Vagina (tissue), 2 donors: ENCODE results near the gene NXPH3. TPM values are rescaled to one million over a fixed set of nuclear protein-coding genes. Genes with fewer than 3 reads are reported as not detected.

Source experiments
- DNase-seq, 2 donors: peaks; one replicate each; pipeline ENCODE4 v3.0.0-alpha.2; 2017; ENCODE audit errors: extremely low spot score in 2 of 2
- H3K27ac ChIP-seq: fragments of 200-600 bp; sonication (generic); one replicate; pipeline ENCODE4 v1.5.1; 2019
- H3K27me3 ChIP-seq: fragments of 200-600 bp; sonication (generic); one replicate; pipeline ENCODE4 v1.5.1; 2019
- H3K36me3 ChIP-seq, 2 donors: fragments of 200-600 bp; sonication (generic); one replicate each; pipeline ENCODE4 v1.5.1; 2017 to 2019
- H3K4me1 ChIP-seq: fragments of 200-600 bp; sonication (generic); one replicate; pipeline ENCODE4 v1.5.1; 2019
- H3K4me3 ChIP-seq, 2 donors: fragments of 200-600 bp; sonication (generic); 1 replicate in 1 of 2; 2 replicates in 1 of 2; pipeline ENCODE4 v1.5.1; 2016 to 2019
- H3K9me3 ChIP-seq: fragments of 200-600 bp; sonication (generic); one replicate; pipeline ENCODE4 v1.5.1; 2019
- POLR2A ChIP-seq, 2 donors: fragments of 450-650 bp; IDR thresholded peaks; one replicate each; pipeline ENCODE4 v1.6.1; 2017; ENCODE audit warnings: antibody characterized with exemption in 2 of 2, mild to moderate bottlenecking in 2 of 2, moderate library complexity in 2 of 2
- POLR2AphosphoS5 ChIP-seq, 2 donors: sonication (generic); formaldehyde crosslinking; IDR thresholded peaks; one replicate each; pipeline ENCODE4 v1.9.0; 2017; ENCODE audit warnings: antibody characterized with exemption in 2 of 2, mild to moderate bottlenecking in 2 of 2, low read depth in 1 of 2; ENCODE audit not compliant: insufficient read depth in 1 of 2
- intact Hi-C: fragments of 100-400 bp; cut with DNase I; formaldehyde crosslinking; loops from one replicate; pipeline ENCODE4 v1.15.1; 2023
- total RNA-seq: library from RNA; depleted of rRNA; stranded (reverse); fragments of >200 nt; gene quantifications from one replicate; pipeline ENCODE4 v1.2.3, GENCODE V29; 2016
- TF ChIP-seq, protein P1 (sequence below), 3 experiments: fragments of 450-650 bp in 2 of 3; fragments of 200-600 bp in 1 of 3; sonication (generic) in 1 of 3; IDR thresholded peaks; one replicate each; pipeline ENCODE4 v1.5.1; 2017 to 2019; ENCODE audit warnings: antibody characterized with exemption in 3 of 3, mild to moderate bottlenecking in 2 of 3, moderate library complexity in 2 of 3

Gene NXPH3
- total RNA-seq, 1 donor from 2014 or later = 18.4 TPM

DNA sequence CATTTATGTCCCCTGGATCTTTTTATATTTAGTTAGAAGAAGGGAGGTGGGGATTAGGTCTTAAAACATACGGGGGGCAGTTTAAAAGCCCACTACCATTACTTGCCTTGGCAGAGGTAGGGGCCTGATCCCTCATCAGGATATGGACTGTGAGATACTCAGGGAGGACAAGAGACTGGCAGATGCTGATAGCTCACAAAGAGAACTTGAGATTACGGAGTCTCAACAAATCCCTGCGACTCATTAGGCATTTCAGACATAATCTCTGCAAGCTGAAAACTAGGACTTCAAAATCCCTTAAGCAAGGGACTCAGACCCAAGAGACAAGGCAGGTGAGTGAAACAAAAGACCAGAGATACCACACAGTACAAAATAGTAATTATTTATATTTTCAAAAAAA lies 23.2 kb downstream of the NXPH3 start:
- H3K4me3 ChIP-seq = no peak overlapping the region
- H3K27me3 ChIP-seq = no peaks in the 10 kb centered on the region
- H3K36me3 ChIP-seq = peaks cover 0 to 55% of the 10 kb centered on the region in 2 donors
- TF ChIP-seq POLR2A (IDR thresholded peaks at IDR 0.05) (no peak), POLR2AphosphoS5 (IDR thresholded peaks at IDR 0.05; ENCODE audit: insufficient read depth in 1 of 2, low read depth in 1 of 2) (no peak)
- TF ChIP-seq, protein P1, sequence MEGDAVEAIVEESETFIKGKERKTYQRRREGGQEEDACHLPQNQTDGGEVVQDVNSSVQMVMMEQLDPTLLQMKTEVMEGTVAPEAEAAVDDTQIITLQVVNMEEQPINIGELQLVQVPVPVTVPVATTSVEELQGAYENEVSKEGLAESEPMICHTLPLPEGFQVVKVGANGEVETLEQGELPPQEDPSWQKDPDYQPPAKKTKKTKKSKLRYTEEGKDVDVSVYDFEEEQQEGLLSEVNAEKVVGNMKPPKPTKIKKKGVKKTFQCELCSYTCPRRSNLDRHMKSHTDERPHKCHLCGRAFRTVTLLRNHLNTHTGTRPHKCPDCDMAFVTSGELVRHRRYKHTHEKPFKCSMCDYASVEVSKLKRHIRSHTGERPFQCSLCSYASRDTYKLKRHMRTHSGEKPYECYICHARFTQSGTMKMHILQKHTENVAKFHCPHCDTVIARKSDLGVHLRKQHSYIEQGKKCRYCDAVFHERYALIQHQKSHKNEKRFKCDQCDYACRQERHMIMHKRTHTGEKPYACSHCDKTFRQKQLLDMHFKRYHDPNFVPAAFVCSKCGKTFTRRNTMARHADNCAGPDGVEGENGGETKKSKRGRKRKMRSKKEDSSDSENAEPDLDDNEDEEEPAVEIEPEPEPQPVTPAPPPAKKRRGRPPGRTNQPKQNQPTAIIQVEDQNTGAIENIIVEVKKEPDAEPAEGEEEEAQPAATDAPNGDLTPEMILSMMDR (IDR thresholded peaks at IDR 0.05) = no peak
- no peak overlapping the region for H3K27ac ChIP-seq
- intact Hi-C loops = no loop called here
- no peak for DNase-seq
- no peaks in the 10 kb centered on the region for H3K9me3 ChIP-seq
- H3K4me1 ChIP-seq = peaks cover 13% of the 10 kb centered on the region

DNA sequence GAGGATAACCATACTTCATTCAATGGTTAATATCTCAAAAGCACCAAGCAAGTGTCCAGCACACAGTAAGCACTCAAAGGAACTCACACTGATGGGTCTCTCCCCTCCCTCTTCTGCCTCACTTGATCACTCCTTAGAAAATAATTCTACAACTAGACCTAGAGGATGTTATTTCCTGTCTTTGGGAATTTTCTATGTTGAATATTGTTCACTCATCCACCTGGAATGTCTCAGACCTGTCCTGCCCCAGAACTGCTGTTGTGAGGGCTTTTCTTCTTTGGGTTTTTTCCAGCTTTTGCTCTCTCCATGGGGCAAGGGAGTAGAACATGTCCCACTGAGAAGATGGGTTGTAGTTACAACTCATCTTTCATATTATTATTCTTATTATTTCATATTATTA lies 25.3 kb downstream of the NXPH3 start:
- peaks cover 0 to 47% of the 10 kb centered on the region in 2 donors for H3K36me3 ChIP-seq
- no peaks in the 10 kb centered on the region for H3K27me3 ChIP-seq
- TF ChIP-seq, protein P1 (IDR thresholded peaks at IDR 0.05) = no peak
- TF ChIP-seq POLR2A (IDR thresholded peaks at IDR 0.05) (no peak), POLR2AphosphoS5 (IDR thresholded peaks at IDR 0.05; ENCODE audit: insufficient read depth in 1 of 2, low read depth in 1 of 2) (no peak)
- DNase-seq = no peak
- intact Hi-C loops = no loop called here
- H3K4me3 ChIP-seq = no peak overlapping the region
- peaks cover 13% of the 10 kb centered on the region for H3K4me1 ChIP-seq
- no peak overlapping the region for H3K27ac ChIP-seq
- H3K9me3 ChIP-seq = no peaks in the 10 kb centered on the region

DNA sequence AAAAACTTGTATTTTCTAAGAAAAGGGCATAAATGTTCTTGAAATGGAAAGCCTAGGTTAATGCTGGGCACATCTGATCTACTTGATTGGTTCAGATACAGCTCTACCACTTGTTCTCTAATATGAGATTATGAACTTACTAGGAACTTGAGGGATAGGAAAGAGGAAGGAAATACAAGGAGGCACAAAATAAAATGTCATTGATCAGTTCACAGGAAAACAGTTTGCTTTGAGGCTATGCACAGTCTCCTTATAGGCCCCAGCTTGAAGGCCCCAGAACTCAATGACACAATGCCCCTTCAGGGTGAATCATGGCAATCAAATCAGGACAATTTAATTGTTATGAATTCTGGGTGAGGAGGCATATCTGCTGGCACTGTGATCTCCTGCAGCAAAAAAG lies 27.1 kb downstream of the NXPH3 start:
- peaks cover 0 to 49% of the 10 kb centered on the region in 2 donors for H3K36me3 ChIP-seq
- DNase-seq = no peak

DNA sequence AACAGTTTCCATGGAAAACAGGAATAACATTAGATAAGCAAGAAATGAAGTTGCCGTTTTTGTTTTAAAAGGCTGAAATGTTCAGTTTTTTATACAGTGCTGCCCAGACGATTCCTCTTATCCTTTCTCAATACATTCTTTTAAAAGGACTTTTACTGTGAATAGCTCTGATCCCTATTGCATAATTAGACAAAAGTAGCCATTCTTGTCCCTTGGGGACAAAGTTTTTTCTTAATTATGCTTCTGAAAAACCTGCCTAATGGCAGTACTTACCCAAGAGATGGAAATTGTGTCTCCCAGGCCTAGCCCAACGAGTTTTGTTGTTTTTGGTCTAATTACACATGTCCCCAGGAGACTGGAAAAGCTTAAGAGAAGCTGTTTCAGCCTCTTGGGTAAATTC lies 27.6 kb downstream of the NXPH3 start:
- H3K27ac ChIP-seq = peak overlapping the region; percentile 8
- no peak for DNase-seq
- H3K27me3 ChIP-seq = no peaks in the 10 kb centered on the region
- TF ChIP-seq, protein P1 (IDR thresholded peaks at IDR 0.05) = no peak
- TF ChIP-seq POLR2A (IDR thresholded peaks at IDR 0.05) = no peak
- no peak for TF ChIP-seq POLR2AphosphoS5 (IDR thresholded peaks at IDR 0.05; ENCODE audit: insufficient read depth in 1 of 2, low read depth in 1 of 2)
- H3K4me3 ChIP-seq = no peak overlapping the region
- peaks cover 13% of the 10 kb centered on the region for H3K4me1 ChIP-seq
- H3K9me3 ChIP-seq = no peaks in the 10 kb centered on the region
- peaks cover 0 to 52% of the 10 kb centered on the region in 2 donors for H3K36me3 ChIP-seq
- intact Hi-C loops = no loop called here

More for the DNA sequence above, 27.1 kb downstream of the NXPH3 start:
- H3K9me3 ChIP-seq = no peaks in the 10 kb centered on the region
- H3K4me1 ChIP-seq = peaks cover 13% of the 10 kb centered on the region
- H3K27ac ChIP-seq = no peak overlapping the region
- TF ChIP-seq POLR2AphosphoS5 (IDR thresholded peaks at IDR 0.05; ENCODE audit: insufficient read depth in 1 of 2, low read depth in 1 of 2) (no peak), POLR2A (IDR thresholded peaks at IDR 0.05) (no peak)
- TF ChIP-seq, protein P1 (IDR thresholded peaks at IDR 0.05) = no peak
- no peak overlapping the region for H3K4me3 ChIP-seq
- intact Hi-C loops = no loop called here
- no peaks in the 10 kb centered on the region for H3K27me3 ChIP-seq

DNA sequence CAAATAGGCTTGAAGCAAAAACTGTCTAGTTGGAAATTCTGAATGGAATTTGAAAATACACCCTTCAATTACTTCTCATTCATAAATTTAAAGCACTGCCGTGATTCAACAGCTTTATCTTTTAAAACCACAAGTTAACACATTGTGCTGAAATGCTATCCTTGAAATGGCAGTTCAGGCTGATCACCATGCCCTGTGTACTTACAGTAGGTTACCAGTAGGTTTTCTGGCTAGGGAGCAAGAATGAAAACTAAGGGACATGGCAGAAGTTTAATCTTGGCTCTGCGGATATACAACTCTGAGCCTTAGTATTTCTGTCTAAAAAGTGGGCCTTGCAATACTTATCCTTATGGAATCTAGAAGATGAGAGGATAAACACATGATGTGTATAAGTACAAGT lies 28.0 kb downstream of the NXPH3 start:
- peaks cover 13% of the 10 kb centered on the region for H3K4me1 ChIP-seq
- intact Hi-C loops = no loop called here
- no peaks in the 10 kb centered on the region for H3K9me3 ChIP-seq
- no peak for TF ChIP-seq POLR2A (IDR thresholded peaks at IDR 0.05)
- TF ChIP-seq POLR2AphosphoS5 (IDR thresholded peaks at IDR 0.05; ENCODE audit: insufficient read depth in 1 of 2, low read depth in 1 of 2) = no peak
- no peak for DNase-seq
- H3K4me3 ChIP-seq = no peak overlapping the region
- H3K27ac ChIP-seq = peak overlapping the region; percentile 8
- peaks cover 0 to 57% of the 10 kb centered on the region in 2 donors for H3K36me3 ChIP-seq
- no peaks in the 10 kb centered on the region for H3K27me3 ChIP-seq
